GM19023 (cell line): ENCODE results near the gene ACCSL.

Experiments used
- ATAC-seq: cut with Tn5 transposase; IDR thresholded peaks from one replicate; pipeline ENCODE4 v1.9.1; 2021; ENCODE audit warnings: mild to moderate bottlenecking, moderate library complexity; ENCODE audit not compliant: unreplicated experiment

The ACCSL gene

GRCh38 chr11:44017443-44018126 lies 30.2 kb upstream of the ACCSL start:
- no peak for ATAC-seq

- ATAC-seq = no peak
These were observed 29.7 kb upstream of the ACCSL start for GRCh38 chr11:44018127-44018521.

- ATAC-seq = no peak
These were observed 29.0 kb upstream of the ACCSL start for GRCh38 chr11:44018829-44019228.

- no peak for ATAC-seq
These were observed 22.8 kb upstream of the ACCSL start for GRCh38 chr11:44024977-44025376.

GRCh38 chr11:44025727-44026126 lies 22.1 kb upstream of the ACCSL start:
- ATAC-seq = no peak

- ATAC-seq = no peak
These were observed 19.4 kb upstream of the ACCSL start for GRCh38 chr11:44028401-44028800.

GRCh38 chr11:44028816-44029506 lies 18.8 kb upstream of the ACCSL start:
- no peak for ATAC-seq

- ATAC-seq = no peak
These were observed 18.3 kb upstream of the ACCSL start for GRCh38 chr11:44029507-44029845.

GRCh38 chr11:44029977-44030911 lies 17.5 kb upstream of the ACCSL start:
- no peak for ATAC-seq

- no peak for ATAC-seq
These were observed 16.8 kb upstream of the ACCSL start for GRCh38 chr11:44030996-44031395.

- no peak for ATAC-seq
These were observed 16.2 kb upstream of the ACCSL start for GRCh38 chr11:44031549-44031948.

- no peak for ATAC-seq
These were observed 15.3 kb upstream of the ACCSL start for GRCh38 chr11:44032299-44033085.

GRCh38 chr11:44033411-44033850 lies 14.3 kb upstream of the ACCSL start:
- ATAC-seq = no peak

GRCh38 chr11:44033856-44034255 lies 13.9 kb upstream of the ACCSL start:
- ATAC-seq = no peak

GRCh38 chr11:44034639-44035038 lies 13.1 kb upstream of the ACCSL start:
- no peak for ATAC-seq

- no peak for ATAC-seq
These were observed 10.7 kb upstream of the ACCSL start for GRCh38 chr11:44036811-44037657.

GRCh38 chr11:44037658-44037998 lies 10.2 kb upstream of the ACCSL start:
- no peak for ATAC-seq

- ATAC-seq = no peak
These were observed 4.6 kb upstream of the ACCSL start for GRCh38 chr11:44043157-44043556.

- ATAC-seq = no peak
These were observed 1.6 kb upstream of the ACCSL start for GRCh38 chr11:44046182-44046581.

GRCh38 chr11:44047298-44047697 lies 483 bp upstream of the ACCSL start:
- no peak for ATAC-seq
